DND-41 (cell line): ENCODE measurements around the gene ARHGEF4.

Source experiments
- EZH2 ChIP-seq: IDR thresholded peaks from 3 replicates; pipeline ENCODE4 v1.6.1; 2012; ENCODE audit warnings: borderline replicate concordance, low read depth, mild to moderate bottlenecking, moderate library complexity, low read length, inconsistent platforms; ENCODE audit not compliant: severe bottlenecking
- TF ChIP-seq, protein P1 (sequence below): IDR thresholded peaks from 2 replicates; pipeline ENCODE4 v1.5.1; 2012; ENCODE audit warnings: borderline replicate concordance, low read length, moderate library complexity, mild to moderate bottlenecking; ENCODE audit not compliant: poor library complexity, severe bottlenecking; ENCODE audit errors: extremely low read depth

DNA sequence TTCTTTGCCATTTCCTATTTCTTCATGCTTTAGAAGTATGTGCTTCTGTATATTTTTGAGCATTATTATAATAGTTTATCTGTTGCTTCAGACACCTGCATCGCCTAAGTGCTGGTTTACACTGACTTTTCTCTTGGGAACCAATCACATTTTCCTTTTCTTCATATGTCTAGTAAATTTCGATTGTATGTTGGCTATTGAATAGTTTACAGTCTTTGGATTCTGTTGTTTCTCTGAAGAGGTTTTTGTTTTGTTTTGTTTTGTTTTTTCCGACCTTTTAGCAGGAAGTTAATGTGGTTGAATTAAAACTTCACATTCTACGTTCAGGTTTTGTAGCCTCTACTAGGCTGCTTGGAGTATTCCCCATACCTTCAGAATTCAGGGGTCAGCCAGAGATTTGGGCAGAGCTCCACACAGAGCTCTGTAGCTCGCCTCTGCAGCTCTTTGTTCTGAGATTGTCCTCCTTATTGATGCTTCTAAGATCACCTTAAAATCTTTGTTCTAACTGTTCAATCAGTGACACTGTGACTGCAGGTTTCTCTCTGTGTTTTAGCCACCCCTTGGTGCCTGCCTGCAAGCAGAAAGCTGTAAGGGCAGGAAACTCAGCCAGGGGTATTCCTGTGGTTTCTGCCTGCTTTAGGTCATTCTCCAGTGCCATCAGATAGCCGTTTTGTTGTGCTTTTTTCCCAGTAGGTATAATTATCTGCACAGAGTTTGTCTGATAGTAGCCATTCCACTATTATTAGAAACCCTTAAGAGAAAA is 173.2 kb downstream of the ARHGEF4 start:
- TF ChIP-seq, protein P1, sequence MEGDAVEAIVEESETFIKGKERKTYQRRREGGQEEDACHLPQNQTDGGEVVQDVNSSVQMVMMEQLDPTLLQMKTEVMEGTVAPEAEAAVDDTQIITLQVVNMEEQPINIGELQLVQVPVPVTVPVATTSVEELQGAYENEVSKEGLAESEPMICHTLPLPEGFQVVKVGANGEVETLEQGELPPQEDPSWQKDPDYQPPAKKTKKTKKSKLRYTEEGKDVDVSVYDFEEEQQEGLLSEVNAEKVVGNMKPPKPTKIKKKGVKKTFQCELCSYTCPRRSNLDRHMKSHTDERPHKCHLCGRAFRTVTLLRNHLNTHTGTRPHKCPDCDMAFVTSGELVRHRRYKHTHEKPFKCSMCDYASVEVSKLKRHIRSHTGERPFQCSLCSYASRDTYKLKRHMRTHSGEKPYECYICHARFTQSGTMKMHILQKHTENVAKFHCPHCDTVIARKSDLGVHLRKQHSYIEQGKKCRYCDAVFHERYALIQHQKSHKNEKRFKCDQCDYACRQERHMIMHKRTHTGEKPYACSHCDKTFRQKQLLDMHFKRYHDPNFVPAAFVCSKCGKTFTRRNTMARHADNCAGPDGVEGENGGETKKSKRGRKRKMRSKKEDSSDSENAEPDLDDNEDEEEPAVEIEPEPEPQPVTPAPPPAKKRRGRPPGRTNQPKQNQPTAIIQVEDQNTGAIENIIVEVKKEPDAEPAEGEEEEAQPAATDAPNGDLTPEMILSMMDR: no peak
- no peak for TF ChIP-seq EZH2
